Progenitor cell of endocrine pancreas (in vitro differentiated cells): ENCODE measurements around the gene ITIH3. TPM values are rescaled to one million over a fixed set of nuclear protein-coding genes. Genes with fewer than 3 reads are reported as not detected.

Experiments used
- DNase-seq: peaks from one replicate; pipeline ENCODE4 v3.0.0; 2021; ENCODE audit warnings: low spot score; ENCODE audit not compliant: unreplicated experiment
- H3K27ac Mint-ChIP-seq: 2 replicates; pipeline ENCODE4 v1.8.0; 2021; ENCODE audit warnings: mild to moderate bottlenecking, moderate library complexity, mixed read lengths
- H3K27me3 Mint-ChIP-seq: 2 replicates; pipeline ENCODE4 v1.8.0; 2021; ENCODE audit warnings: mixed read lengths
- H3K36me3 Mint-ChIP-seq: 2 replicates; pipeline ENCODE4 v1.8.0; 2022; ENCODE audit warnings: mixed read lengths; ENCODE audit not compliant: insufficient read depth
- H3K4me1 Mint-ChIP-seq: 2 replicates; pipeline ENCODE4 v1.8.0; 2021; ENCODE audit warnings: low read depth, mixed read lengths
- H3K4me3 Mint-ChIP-seq: 2 replicates; pipeline ENCODE4 v1.8.0; 2021; ENCODE audit warnings: low read depth, mild to moderate bottlenecking, moderate library complexity, mixed read lengths
- H3K9me3 Mint-ChIP-seq: 2 replicates; pipeline ENCODE4 v1.8.0; 2021; ENCODE audit warnings: low read depth, mixed read lengths
- CTCF ChIP-seq: fragments of 200-600 bp; sonication (generic); IDR thresholded peaks from one replicate; pipeline ENCODE4 v1.5.0; 2021; ENCODE audit warnings: antibody characterized with exemption, mild to moderate bottlenecking; ENCODE audit not compliant: unreplicated experiment
- microRNA-seq: library from miRNA; unstranded; fragments of <30 nt; microRNA quantifications from one replicate; pipeline ENCODE4 v1.1.0, GENCODE V29; 2020; ENCODE audit warnings: borderline number of aligned reads; ENCODE audit not compliant: unreplicated experiment
- total RNA-seq: library from RNA; stranded (reverse); gene quantifications from 2 replicates; pipeline ENCODE4 v1.2.1, GENCODE V29; 2021

ITIH3 gene
- total RNA-seq, 1 donor from 2014 or later, result 1.2 TPM

DNA sequence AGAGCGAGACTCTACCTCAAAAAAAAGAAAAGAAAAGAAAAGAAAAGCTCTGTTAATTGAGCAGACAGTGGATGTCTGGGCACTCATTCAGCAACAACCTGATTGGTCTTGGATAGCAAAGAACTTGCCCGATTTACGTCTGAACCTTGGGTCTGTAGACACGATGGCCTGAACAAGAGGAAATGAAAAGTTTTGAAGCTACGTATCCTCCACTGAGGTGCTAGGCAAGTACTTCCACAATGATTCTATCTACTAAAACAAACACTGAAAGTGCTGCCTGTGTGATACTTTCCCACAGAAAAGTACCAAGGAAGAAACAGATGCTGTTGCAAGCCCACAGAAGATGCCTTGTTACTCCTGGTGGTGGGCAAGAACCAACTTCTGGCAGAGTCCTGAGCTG lies 62.1 kb downstream of the ITIH3 start:
- Mint-ChIP-seq H3K27ac (no peak overlapping the region), H3K4me1 (no peaks in the 10 kb centered on the region), H3K36me3 (no peaks in the 10 kb centered on the region), H3K27me3 (no peaks in the 10 kb centered on the region), H3K9me3 (no peaks in the 10 kb centered on the region), H3K4me3 (no peak overlapping the region)
- no peak for TF ChIP-seq CTCF
- DNase-seq, result no peak

GRCh38 chr3:52857133-52857532 lies 62.5 kb downstream of the ITIH3 start:
- no peaks in the 10 kb centered on the region for H3K27me3 Mint-ChIP-seq
- no peak for DNase-seq
- H3K4me1 Mint-ChIP-seq, result no peaks in the 10 kb centered on the region
- no peak for TF ChIP-seq CTCF
- H3K27ac Mint-ChIP-seq, result no peak overlapping the region
- no peaks in the 10 kb centered on the region for H3K36me3 Mint-ChIP-seq
- no peaks in the 10 kb centered on the region for H3K9me3 Mint-ChIP-seq
- H3K4me3 Mint-ChIP-seq, result no peak overlapping the region

- no peak overlapping the region for H3K4me3 Mint-ChIP-seq
- H3K27ac Mint-ChIP-seq, result no peak overlapping the region
- H3K27me3 Mint-ChIP-seq, result no peaks in the 10 kb centered on the region
- no peak for DNase-seq
- H3K4me1 Mint-ChIP-seq, result no peaks in the 10 kb centered on the region
- H3K9me3 Mint-ChIP-seq, result no peaks in the 10 kb centered on the region
- H3K36me3 Mint-ChIP-seq, result no peaks in the 10 kb centered on the region
- TF ChIP-seq CTCF, result no peak
Observed at GRCh38 chr3:52857864-52858263, 63.3 kb downstream of the ITIH3 start.

Small RNA genes lying within 50 kb of the gene (microRNA-seq; reads per million reads assigned to microRNA genes)
- gene MIR8064, result not detected

Other genes with a start within 250 kb of the ITIH3 start
- 128 and 131 TPM in 2 replicates for gene PBRM1, start 108.9 kb upstream of the ITIH3 start, total RNA-seq
- gene GNL3, start 108.8 kb upstream of the ITIH3 start, total RNA-seq, result 85.9 and 94.0 TPM in 2 replicates
- gene GLT8D1, start 89.0 kb upstream of the ITIH3 start, total RNA-seq, result 76.4 and 79.8 TPM in 2 replicates
- gene SPCS1, start 88.7 kb upstream of the ITIH3 start, total RNA-seq, result 85.1 and 89.6 TPM in 2 replicates
- 49.8 and 51.1 TPM in 2 replicates for gene NEK4, start 23.9 kb upstream of the ITIH3 start, total RNA-seq
- gene ITIH1, start 17.2 kb upstream of the ITIH3 start, total RNA-seq, result 11.3 and 14.1 TPM in 2 replicates
- 2.9 and 9.7 TPM in 2 replicates for gene ITIH4, start 35.9 kb downstream of the ITIH3 start, total RNA-seq
- gene MUSTN1, start 40.2 kb downstream of the ITIH3 start, total RNA-seq, result not detected in 2 replicates
- 17.4 and 18.4 TPM in 2 replicates for gene STIMATE, start 102.8 kb downstream of the ITIH3 start, total RNA-seq